ENCODE data around the gene BRD3OS. TPM values are rescaled to one million over a fixed set of nuclear protein-coding genes. Genes with fewer than 3 reads are reported as not detected.

Gene BRD3OS
- total and polyA plus RNA-seq, 2 of the 13 experiments (the other 11 are each of a cell fraction or from before 2014, with no cell fraction given): 4.9 to 5.7 TPM

GRCh38 chr9:133979273-133979920, 45.9 kb upstream of the BRD3OS start (continued):
- TF ChIP-seq ETV6 (CRISPR knock-in tag; conservative IDR thresholded peaks at IDR 0.05) (no peak), TCF12 (IDR thresholded peaks at IDR 0.05) (no peak), TCF12 (CRISPR knock-in tag; IDR thresholded peaks at IDR 0.05) (0 out of 2 replicates have a peak, but pooled peaks have one; percentile 45), ZNF615 (CRISPR knock-in tag; IDR thresholded peaks at IDR 0.05; ENCODE audit: borderline replicate concordance) (0 out of 2 replicates have a peak, but pooled peaks have one; percentile 38), PPARG (CRISPR knock-in tag; conservative IDR thresholded peaks at IDR 0.05) (peak; percentile 81; the same call in 1 of the 2 replicates), RBM22 (optimal IDR thresholded peaks at IDR 0.05; ENCODE audit: low read length) (no peak), ZNF512 (CRISPR knock-in tag; IDR thresholded peaks at IDR 0.05) (no peak), SCMH1 (CRISPR knock-in tag; IDR thresholded peaks at IDR 0.05; ENCODE audit: borderline replicate concordance) (no peak), ZZZ3 (CRISPR knock-in tag; IDR thresholded peaks at IDR 0.05; ENCODE audit: borderline replicate concordance) (0 out of 2 replicates have a peak, but pooled peaks have one; percentile 22), TOE1 (CRISPR knock-in tag; IDR thresholded peaks at IDR 0.05) (no peak), NFKB2 (CRISPR knock-in tag; IDR thresholded peaks at IDR 0.05; ENCODE audit: borderline replicate concordance) (peak; percentile 25; the same call in 1 of the 2 replicates)
- TF ChIP-seq, protein P1, sequence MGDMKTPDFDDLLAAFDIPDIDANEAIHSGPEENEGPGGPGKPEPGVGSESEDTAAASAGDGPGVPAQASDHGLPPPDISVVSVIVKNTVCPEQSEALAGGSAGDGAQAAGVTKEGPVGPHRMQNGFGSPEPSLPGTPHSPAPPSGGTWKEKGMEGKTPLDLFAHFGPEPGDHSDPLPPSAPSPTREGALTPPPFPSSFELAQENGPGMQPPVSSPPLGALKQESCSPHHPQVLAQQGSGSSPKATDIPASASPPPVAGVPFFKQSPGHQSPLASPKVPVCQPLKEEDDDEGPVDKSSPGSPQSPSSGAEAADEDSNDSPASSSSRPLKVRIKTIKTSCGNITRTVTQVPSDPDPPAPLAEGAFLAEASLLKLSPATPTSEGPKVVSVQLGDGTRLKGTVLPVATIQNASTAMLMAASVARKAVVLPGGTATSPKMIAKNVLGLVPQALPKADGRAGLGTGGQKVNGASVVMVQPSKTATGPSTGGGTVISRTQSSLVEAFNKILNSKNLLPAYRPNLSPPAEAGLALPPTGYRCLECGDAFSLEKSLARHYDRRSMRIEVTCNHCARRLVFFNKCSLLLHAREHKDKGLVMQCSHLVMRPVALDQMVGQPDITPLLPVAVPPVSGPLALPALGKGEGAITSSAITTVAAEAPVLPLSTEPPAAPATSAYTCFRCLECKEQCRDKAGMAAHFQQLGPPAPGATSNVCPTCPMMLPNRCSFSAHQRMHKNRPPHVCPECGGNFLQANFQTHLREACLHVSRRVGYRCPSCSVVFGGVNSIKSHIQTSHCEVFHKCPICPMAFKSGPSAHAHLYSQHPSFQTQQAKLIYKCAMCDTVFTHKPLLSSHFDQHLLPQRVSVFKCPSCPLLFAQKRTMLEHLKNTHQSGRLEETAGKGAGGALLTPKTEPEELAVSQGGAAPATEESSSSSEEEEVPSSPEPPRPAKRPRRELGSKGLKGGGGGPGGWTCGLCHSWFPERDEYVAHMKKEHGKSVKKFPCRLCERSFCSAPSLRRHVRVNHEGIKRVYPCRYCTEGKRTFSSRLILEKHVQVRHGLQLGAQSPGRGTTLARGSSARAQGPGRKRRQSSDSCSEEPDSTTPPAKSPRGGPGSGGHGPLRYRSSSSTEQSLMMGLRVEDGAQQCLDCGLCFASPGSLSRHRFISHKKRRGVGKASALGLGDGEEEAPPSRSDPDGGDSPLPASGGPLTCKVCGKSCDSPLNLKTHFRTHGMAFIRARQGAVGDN (CRISPR knock-in tag; IDR thresholded peaks at IDR 0.05): peak; percentile 89
- TF ChIP-seq, protein P2, sequence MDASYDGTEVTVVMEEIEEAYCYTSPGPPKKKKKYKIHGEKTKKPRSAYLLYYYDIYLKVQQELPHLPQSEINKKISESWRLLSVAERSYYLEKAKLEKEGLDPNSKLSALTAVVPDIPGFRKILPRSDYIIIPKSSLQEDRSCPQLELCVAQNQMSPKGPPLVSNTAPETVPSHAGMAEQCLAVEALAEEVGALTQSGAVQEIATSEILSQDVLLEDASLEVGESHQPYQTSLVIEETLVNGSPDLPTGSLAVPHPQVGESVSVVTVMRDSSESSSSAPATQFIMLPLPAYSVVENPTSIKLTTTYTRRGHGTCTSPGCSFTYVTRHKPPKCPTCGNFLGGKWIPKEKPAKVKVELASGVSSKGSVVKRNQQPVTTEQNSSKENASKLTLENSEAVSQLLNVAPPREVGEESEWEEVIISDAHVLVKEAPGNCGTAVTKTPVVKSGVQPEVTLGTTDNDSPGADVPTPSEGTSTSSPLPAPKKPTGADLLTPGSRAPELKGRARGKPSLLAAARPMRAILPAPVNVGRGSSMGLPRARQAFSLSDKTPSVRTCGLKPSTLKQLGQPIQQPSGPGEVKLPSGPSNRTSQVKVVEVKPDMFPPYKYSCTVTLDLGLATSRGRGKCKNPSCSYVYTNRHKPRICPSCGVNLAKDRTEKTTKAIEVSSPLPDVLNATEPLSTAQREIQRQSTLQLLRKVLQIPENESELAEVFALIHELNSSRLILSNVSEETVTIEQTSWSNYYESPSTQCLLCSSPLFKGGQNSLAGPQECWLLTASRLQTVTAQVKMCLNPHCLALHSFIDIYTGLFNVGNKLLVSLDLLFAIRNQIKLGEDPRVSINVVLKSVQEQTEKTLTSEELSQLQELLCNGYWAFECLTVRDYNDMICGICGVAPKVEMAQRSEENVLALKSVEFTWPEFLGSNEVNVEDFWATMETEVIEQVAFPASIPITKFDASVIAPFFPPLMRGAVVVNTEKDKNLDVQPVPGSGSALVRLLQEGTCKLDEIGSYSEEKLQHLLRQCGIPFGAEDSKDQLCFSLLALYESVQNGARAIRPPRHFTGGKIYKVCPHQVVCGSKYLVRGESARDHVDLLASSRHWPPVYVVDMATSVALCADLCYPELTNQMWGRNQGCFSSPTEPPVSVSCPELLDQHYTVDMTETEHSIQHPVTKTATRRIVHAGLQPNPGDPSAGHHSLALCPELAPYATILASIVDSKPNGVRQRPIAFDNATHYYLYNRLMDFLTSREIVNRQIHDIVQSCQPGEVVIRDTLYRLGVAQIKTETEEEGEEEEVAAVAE (CRISPR knock-in tag; IDR thresholded peaks at IDR 0.05; ENCODE audit: borderline replicate concordance): no peak
- TF ChIP-seq, protein P3, sequence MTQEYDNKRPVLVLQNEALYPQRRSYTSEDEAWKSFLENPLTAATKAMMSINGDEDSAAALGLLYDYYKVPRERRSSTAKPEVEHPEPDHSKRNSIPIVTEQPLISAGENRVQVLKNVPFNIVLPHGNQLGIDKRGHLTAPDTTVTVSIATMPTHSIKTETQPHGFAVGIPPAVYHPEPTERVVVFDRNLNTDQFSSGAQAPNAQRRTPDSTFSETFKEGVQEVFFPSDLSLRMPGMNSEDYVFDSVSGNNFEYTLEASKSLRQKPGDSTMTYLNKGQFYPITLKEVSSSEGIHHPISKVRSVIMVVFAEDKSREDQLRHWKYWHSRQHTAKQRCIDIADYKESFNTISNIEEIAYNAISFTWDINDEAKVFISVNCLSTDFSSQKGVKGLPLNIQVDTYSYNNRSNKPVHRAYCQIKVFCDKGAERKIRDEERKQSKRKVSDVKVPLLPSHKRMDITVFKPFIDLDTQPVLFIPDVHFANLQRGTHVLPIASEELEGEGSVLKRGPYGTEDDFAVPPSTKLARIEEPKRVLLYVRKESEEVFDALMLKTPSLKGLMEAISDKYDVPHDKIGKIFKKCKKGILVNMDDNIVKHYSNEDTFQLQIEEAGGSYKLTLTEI (CRISPR knock-in tag; conservative IDR thresholded peaks at IDR 0.05): no peak
- TF ChIP-seq, protein P4, sequence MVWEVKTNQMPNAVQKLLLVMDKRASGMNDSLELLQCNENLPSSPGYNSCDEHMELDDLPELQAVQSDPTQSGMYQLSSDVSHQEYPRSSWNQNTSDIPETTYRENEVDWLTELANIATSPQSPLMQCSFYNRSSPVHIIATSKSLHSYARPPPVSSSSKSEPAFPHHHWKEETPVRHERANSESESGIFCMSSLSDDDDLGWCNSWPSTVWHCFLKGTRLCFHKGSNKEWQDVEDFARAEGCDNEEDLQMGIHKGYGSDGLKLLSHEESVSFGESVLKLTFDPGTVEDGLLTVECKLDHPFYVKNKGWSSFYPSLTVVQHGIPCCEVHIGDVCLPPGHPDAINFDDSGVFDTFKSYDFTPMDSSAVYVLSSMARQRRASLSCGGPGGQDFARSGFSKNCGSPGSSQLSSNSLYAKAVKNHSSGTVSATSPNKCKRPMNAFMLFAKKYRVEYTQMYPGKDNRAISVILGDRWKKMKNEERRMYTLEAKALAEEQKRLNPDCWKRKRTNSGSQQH (CRISPR knock-in tag; IDR thresholded peaks at IDR 0.05; ENCODE audit: low read depth): no peak
